Measurements from ENCODE around the gene LANCL3. TPM values are rescaled to one million over a fixed set of nuclear protein-coding genes. Genes with fewer than 3 reads are reported as not detected.

Gene LANCL3
- total and polyA plus RNA-seq, 2 experiments from 2014 or later = 0.28 to 0.87 TPM

- no peak overlapping the region for H3K4me2 ChIP-seq
- no peaks in the 10 kb centered on the region for H3K9me3 ChIP-seq (ENCODE audit: low read depth)
- no peaks in the 10 kb centered on the region for H3K79me2 ChIP-seq
- H3K4me1 ChIP-seq (ENCODE audit: insufficient read depth) = no peaks in the 10 kb centered on the region
- WGBS (ENCODE audit: low lambda C conversion rate, missing lambda C conversion rate) = 76% methylated on average over 4 of the region's 4 CpGs
- H2AFZ ChIP-seq = no peak overlapping the region
- H3K4me3 ChIP-seq = no peak overlapping the region
- H3K9me2 ChIP-seq (replicated peaks; ENCODE audit: insufficient read depth) = no peaks in the 10 kb centered on the region
- no peaks in the 10 kb centered on the region for H3K36me3 ChIP-seq (replicated peaks; ENCODE audit: insufficient read depth, low read depth)
- H3K27me3 ChIP-seq = no peaks in the 10 kb centered on the region
- DNase-seq (ENCODE audit: low spot score) = no peak
- TF ChIP-seq, protein P1, sequence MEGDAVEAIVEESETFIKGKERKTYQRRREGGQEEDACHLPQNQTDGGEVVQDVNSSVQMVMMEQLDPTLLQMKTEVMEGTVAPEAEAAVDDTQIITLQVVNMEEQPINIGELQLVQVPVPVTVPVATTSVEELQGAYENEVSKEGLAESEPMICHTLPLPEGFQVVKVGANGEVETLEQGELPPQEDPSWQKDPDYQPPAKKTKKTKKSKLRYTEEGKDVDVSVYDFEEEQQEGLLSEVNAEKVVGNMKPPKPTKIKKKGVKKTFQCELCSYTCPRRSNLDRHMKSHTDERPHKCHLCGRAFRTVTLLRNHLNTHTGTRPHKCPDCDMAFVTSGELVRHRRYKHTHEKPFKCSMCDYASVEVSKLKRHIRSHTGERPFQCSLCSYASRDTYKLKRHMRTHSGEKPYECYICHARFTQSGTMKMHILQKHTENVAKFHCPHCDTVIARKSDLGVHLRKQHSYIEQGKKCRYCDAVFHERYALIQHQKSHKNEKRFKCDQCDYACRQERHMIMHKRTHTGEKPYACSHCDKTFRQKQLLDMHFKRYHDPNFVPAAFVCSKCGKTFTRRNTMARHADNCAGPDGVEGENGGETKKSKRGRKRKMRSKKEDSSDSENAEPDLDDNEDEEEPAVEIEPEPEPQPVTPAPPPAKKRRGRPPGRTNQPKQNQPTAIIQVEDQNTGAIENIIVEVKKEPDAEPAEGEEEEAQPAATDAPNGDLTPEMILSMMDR (IDR thresholded peaks at IDR 0.05; ENCODE audit: poor library complexity) = no peak
- TF ChIP-seq EZH2 (IDR thresholded peaks at IDR 0.05; ENCODE audit: borderline replicate concordance) = no peak
- TF ChIP-seq EZH2phosphoT487 (IDR thresholded peaks at IDR 0.05; ENCODE audit: low read depth, severe bottlenecking, unreplicated experiment) = no peak
- H4K20me1 ChIP-seq (ENCODE audit: insufficient read depth, poor library complexity, severe bottlenecking) = no peaks in the 10 kb centered on the region
- no peak overlapping the region for H3K27ac ChIP-seq
Observed at GRCh38 chrX:37658343-37659030, 87.0 kb downstream of the LANCL3 start.

- H3K9me2 ChIP-seq (replicated peaks; ENCODE audit: insufficient read depth) = no peaks in the 10 kb centered on the region
- no peak overlapping the region for H3K4me2 ChIP-seq
- H3K27me3 ChIP-seq = no peaks in the 10 kb centered on the region
- no peaks in the 10 kb centered on the region for H4K20me1 ChIP-seq (ENCODE audit: insufficient read depth, poor library complexity, severe bottlenecking)
- no peaks in the 10 kb centered on the region for H3K4me1 ChIP-seq (ENCODE audit: insufficient read depth)
- H3K4me3 ChIP-seq = no peak overlapping the region
- H3K27ac ChIP-seq = no peak overlapping the region
- H3K36me3 ChIP-seq (replicated peaks; ENCODE audit: insufficient read depth, low read depth) = no peaks in the 10 kb centered on the region
- H2AFZ ChIP-seq = no peak overlapping the region
- 79% methylated on average over 1 of the region's 1 CpG for WGBS (ENCODE audit: low lambda C conversion rate, missing lambda C conversion rate)
- no peak for TF ChIP-seq EZH2phosphoT487 (IDR thresholded peaks at IDR 0.05; ENCODE audit: low read depth, severe bottlenecking, unreplicated experiment)
- no peak for TF ChIP-seq EZH2 (IDR thresholded peaks at IDR 0.05; ENCODE audit: borderline replicate concordance)
- TF ChIP-seq, protein P1 (IDR thresholded peaks at IDR 0.05; ENCODE audit: poor library complexity) = no peak
- no peaks in the 10 kb centered on the region for H3K9me3 ChIP-seq (ENCODE audit: low read depth)
- no peaks in the 10 kb centered on the region for H3K79me2 ChIP-seq
- DNase-seq (ENCODE audit: low spot score) = no peak
Observed at GRCh38 chrX:37659047-37659446, 87.6 kb downstream of the LANCL3 start.

- Histone ChIP-seq H4K20me1 (ENCODE audit: insufficient read depth, poor library complexity, severe bottlenecking) (no peaks in the 10 kb centered on the region), H2AFZ (no peak overlapping the region), H3K9me2 (replicated peaks; ENCODE audit: insufficient read depth) (no peaks in the 10 kb centered on the region), H3K27ac (no peak overlapping the region), H3K27me3 (no peaks in the 10 kb centered on the region), H3K9me3 (ENCODE audit: low read depth) (no peaks in the 10 kb centered on the region), H3K4me3 (no peak overlapping the region), H3K79me2 (no peaks in the 10 kb centered on the region), H3K4me2 (no peak overlapping the region), H3K4me1 (ENCODE audit: insufficient read depth) (no peaks in the 10 kb centered on the region), H3K36me3 (replicated peaks; ENCODE audit: insufficient read depth, low read depth) (no peaks in the 10 kb centered on the region)
- no peak for DNase-seq (ENCODE audit: low spot score)
- WGBS (ENCODE audit: low lambda C conversion rate, missing lambda C conversion rate) = 89% methylated on average over 4 of the region's 4 CpGs
- TF ChIP-seq EZH2phosphoT487 (IDR thresholded peaks at IDR 0.05; ENCODE audit: low read depth, severe bottlenecking, unreplicated experiment) (no peak), EZH2 (IDR thresholded peaks at IDR 0.05; ENCODE audit: borderline replicate concordance) (no peak)
- TF ChIP-seq, protein P1 (IDR thresholded peaks at IDR 0.05; ENCODE audit: poor library complexity) = no peak
Observed at GRCh38 chrX:37662181-37662580, 90.7 kb downstream of the LANCL3 start.

Data from hepatocyte (in vitro differentiated cells).